Endothelial cell of umbilical vein (primary cell): ENCODE data around the gene NALCN.

Source experiments
- CTCF ChIP-seq, 2 donors: IDR thresholded peaks; 1 replicate in 1 of 2; 2 replicates in 1 of 2; pipeline ENCODE4 v1.5.1; 2011; ENCODE audit warnings: low read length in 2 of 2, mild to moderate bottlenecking in 2 of 2, moderate library complexity in 2 of 2, control low read depth in 1 of 2, inconsistent platforms in 1 of 2, low read depth in 1 of 2; ENCODE audit not compliant: insufficient read depth in 1 of 2; ENCODE audit errors: extremely low read depth in 1 of 2
- EZH2 ChIP-seq: IDR thresholded peaks from 2 replicates; pipeline ENCODE4 v1.6.1; 2012; ENCODE audit warnings: borderline replicate concordance, low read depth, mild to moderate bottlenecking, moderate library complexity, low read length, inconsistent platforms; ENCODE audit not compliant: severe bottlenecking
- GATA2 ChIP-seq: IDR thresholded peaks from 2 replicates; pipeline ENCODE4 v1.7.0; 2011; ENCODE audit warnings: low read depth, mild to moderate bottlenecking, moderate library complexity, mixed read lengths, low read length; ENCODE audit not compliant: insufficient read length, insufficient read depth
- JUN ChIP-seq: IDR thresholded peaks from 2 replicates; pipeline ENCODE4 v1.6.1; 2011; ENCODE audit warnings: borderline replicate concordance, low read depth; ENCODE audit not compliant: insufficient read length, insufficient read depth
- MYC ChIP-seq: IDR thresholded peaks from one replicate; pipeline ENCODE4 v1.6.1; 2011; ENCODE audit warnings: mild to moderate bottlenecking, low read depth, low read length
- POLR2A ChIP-seq: IDR thresholded peaks from 2 replicates; pipeline ENCODE4 v1.6.1; 2012; ENCODE audit warnings: low read depth, mild to moderate bottlenecking, control low read depth, low read length

- TF ChIP-seq EZH2 (no peak), POLR2A (no peak), CTCF (IDR thresholded peaks at IDR 0.05; ENCODE audit: extremely low read depth in 1 of 2, insufficient read depth in 1 of 2, low read depth in 1 of 2, low read length in 2 of 2) (no peak), GATA2 (no peak), MYC (no peak), JUN (no peak)
Observed at GRCh38 chr13:101092985-101093384, 323.3 kb downstream of the NALCN start.
